Fibroblast of lung (primary cell): Measurements from ENCODE around the gene AATF.

Experiments used
- CTCF ChIP-seq, 2 donors: IDR thresholded peaks in 1 of 2; conservative IDR thresholded peaks in 1 of 2; 1 replicate in 1 of 2; 2 replicates in 1 of 2; pipeline ENCODE4 v1.5.1; 2011 to 2012; ENCODE audit warnings: low read length in 2 of 2, control low read depth in 1 of 2, inconsistent platforms in 1 of 2, low read depth in 1 of 2, mild to moderate bottlenecking in 1 of 2
- EZH2 ChIP-seq: IDR thresholded peaks from 2 replicates; pipeline ENCODE4 v1.5.1; 2012; ENCODE audit warnings: low read length, control low read depth, mild to moderate bottlenecking; ENCODE audit errors: missing control alignments

- TF ChIP-seq EZH2 (no peak), CTCF (conservative IDR thresholded peaks at IDR 0.05 in 1 of 2, IDR thresholded peaks at IDR 0.05 in 1 of 2; ENCODE audit: low read depth in 1 of 2, low read length in 2 of 2) (no peak)
These were observed 100.1 kb downstream of the AATF start for GRCh38 chr17:37048811-37049210.
